ENCODE data around the gene CPLX3. TPM values are rescaled to one million over a fixed set of nuclear protein-coding genes. Genes with fewer than 3 reads are reported as not detected.

Gene CPLX3
- total RNA-seq, 1 donor from 2014 or later, result not detected

DNA sequence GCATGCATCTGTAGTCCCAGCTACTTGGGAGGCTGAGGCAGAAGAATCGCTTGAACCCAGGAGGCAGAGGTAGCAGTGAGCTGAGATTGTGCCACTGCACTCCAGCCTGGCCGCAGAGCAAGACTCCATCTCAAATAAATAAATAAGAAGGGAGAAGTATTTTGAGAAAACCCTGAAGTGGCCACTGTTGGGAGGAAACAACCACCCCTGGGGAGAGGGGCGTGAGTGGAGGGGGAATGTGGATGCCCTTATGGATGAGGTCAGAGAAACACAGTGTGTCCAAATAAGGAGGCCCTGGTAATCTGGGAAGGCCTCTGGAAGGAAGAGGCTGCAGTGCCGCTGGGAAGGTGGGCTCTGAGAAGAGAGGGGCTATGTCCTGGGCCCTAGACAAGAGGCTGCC is 4.2 kb upstream of the CPLX3 start:
- TF ChIP-seq, protein P1, sequence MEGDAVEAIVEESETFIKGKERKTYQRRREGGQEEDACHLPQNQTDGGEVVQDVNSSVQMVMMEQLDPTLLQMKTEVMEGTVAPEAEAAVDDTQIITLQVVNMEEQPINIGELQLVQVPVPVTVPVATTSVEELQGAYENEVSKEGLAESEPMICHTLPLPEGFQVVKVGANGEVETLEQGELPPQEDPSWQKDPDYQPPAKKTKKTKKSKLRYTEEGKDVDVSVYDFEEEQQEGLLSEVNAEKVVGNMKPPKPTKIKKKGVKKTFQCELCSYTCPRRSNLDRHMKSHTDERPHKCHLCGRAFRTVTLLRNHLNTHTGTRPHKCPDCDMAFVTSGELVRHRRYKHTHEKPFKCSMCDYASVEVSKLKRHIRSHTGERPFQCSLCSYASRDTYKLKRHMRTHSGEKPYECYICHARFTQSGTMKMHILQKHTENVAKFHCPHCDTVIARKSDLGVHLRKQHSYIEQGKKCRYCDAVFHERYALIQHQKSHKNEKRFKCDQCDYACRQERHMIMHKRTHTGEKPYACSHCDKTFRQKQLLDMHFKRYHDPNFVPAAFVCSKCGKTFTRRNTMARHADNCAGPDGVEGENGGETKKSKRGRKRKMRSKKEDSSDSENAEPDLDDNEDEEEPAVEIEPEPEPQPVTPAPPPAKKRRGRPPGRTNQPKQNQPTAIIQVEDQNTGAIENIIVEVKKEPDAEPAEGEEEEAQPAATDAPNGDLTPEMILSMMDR (conservative IDR thresholded peaks at IDR 0.05), result no peak
- peaks cover 3% of the 10 kb centered on the region for H3K4me1 Mint-ChIP-seq (ENCODE audit: unreplicated experiment)
- no peak for DNase-seq (ENCODE audit: extremely low spot score, unreplicated experiment)
- H3K4me3 Mint-ChIP-seq, result no peak overlapping the region
- no peaks in the 10 kb centered on the region for H3K36me3 Mint-ChIP-seq
- H3K27ac Mint-ChIP-seq, result no peak overlapping the region
- peaks cover 56% of the 10 kb centered on the region for H3K27me3 Mint-ChIP-seq
- no peaks in the 10 kb centered on the region for H3K9me3 Mint-ChIP-seq

DNA sequence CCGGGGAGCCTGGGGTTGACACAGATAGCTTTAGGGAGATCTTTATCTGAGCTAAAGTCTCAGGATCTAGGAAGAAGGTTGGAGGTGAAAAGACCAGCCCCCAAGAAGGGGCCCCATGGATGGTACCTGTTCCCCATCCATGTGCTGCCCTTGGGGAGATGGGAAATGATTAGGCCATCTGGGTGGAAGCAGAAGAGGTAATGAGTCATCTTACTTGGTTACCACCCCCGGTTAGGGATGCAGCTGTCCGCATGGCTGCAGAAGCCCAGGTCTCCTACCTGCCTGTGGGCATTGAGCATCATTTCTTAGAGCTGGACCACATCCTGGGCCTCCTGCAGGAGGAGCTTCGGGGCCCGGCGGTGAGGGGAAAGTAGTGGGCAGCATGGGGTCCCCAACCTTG is 3.1 kb upstream of the CPLX3 start:
- Mint-ChIP-seq H3K9me3 (no peaks in the 10 kb centered on the region), H3K36me3 (no peaks in the 10 kb centered on the region), H3K4me3 (no peak overlapping the region), H3K27ac (no peak overlapping the region), H3K4me1 (ENCODE audit: unreplicated experiment) (no peaks in the 10 kb centered on the region), H3K27me3 (peaks cover 63% of the 10 kb centered on the region)
- no peak for DNase-seq (ENCODE audit: extremely low spot score, unreplicated experiment)
- TF ChIP-seq, protein P1 (conservative IDR thresholded peaks at IDR 0.05), result no peak

- H3K27me3 Mint-ChIP-seq, result peaks cover 75% of the 10 kb centered on the region
- TF ChIP-seq, protein P1 (conservative IDR thresholded peaks at IDR 0.05), result no peak
- no peak overlapping the region for H3K4me3 Mint-ChIP-seq
- H3K4me1 Mint-ChIP-seq (ENCODE audit: unreplicated experiment), result no peaks in the 10 kb centered on the region
- H3K9me3 Mint-ChIP-seq, result no peaks in the 10 kb centered on the region
- no peak overlapping the region for H3K27ac Mint-ChIP-seq
- no peak for DNase-seq (ENCODE audit: extremely low spot score, unreplicated experiment)
- H3K36me3 Mint-ChIP-seq, result no peaks in the 10 kb centered on the region
These were observed 1.5 kb upstream of the CPLX3 start for GRCh38 chr15:74824976-74825375.

GRCh38 chr15:74825866-74826265 is 561 bp upstream of the CPLX3 start:
- Mint-ChIP-seq H3K4me3 (no peak overlapping the region), H3K36me3 (no peaks in the 10 kb centered on the region), H3K27me3 (peaks cover 76% of the 10 kb centered on the region), H3K9me3 (no peaks in the 10 kb centered on the region), H3K4me1 (ENCODE audit: unreplicated experiment) (no peaks in the 10 kb centered on the region), H3K27ac (no peak overlapping the region)
- TF ChIP-seq, protein P1 (conservative IDR thresholded peaks at IDR 0.05), result no peak
- no peak for DNase-seq (ENCODE audit: extremely low spot score, unreplicated experiment)

GRCh38 chr15:74826921-74827320 is 494 bp downstream of the CPLX3 start:
- H3K36me3 Mint-ChIP-seq, result no peaks in the 10 kb centered on the region
- no peak overlapping the region for H3K4me3 Mint-ChIP-seq
- peaks cover 74% of the 10 kb centered on the region for H3K27me3 Mint-ChIP-seq

More at GRCh38 chr15:74826921-74827320, 494 bp downstream of the CPLX3 start:
- DNase-seq (ENCODE audit: extremely low spot score, unreplicated experiment), result no peak
- H3K27ac Mint-ChIP-seq, result no peak overlapping the region
- H3K4me1 Mint-ChIP-seq (ENCODE audit: unreplicated experiment), result no peaks in the 10 kb centered on the region
- no peaks in the 10 kb centered on the region for H3K9me3 Mint-ChIP-seq
- TF ChIP-seq, protein P1 (conservative IDR thresholded peaks at IDR 0.05), result no peak

All from type B pancreatic cell (in vitro differentiated cells).